Immature natural killer cell (primary cell): ENCODE measurements around the gene MYO9A. TPM values are rescaled to one million over a fixed set of nuclear protein-coding genes. Genes with fewer than 3 reads are reported as not detected.

Experiments
- DNase-seq, 3 donors: peaks; one replicate each; pipeline ENCODE4 v3.0.0; 2022; ENCODE audit warnings: mixed read lengths in 1 of 3
- H3K27ac Mint-ChIP-seq, 6 donors: one replicate each; pipeline ENCODE4 v1.8.0; 2020; ENCODE audit warnings: mixed read lengths in 6 of 6, mild to moderate bottlenecking in 5 of 6, inconsistent platforms in 4 of 6, moderate library complexity in 3 of 6
- H3K27me3 Mint-ChIP-seq, 3 donors: one replicate each; pipeline ENCODE4 v1.8.0; 2020 to 2021; ENCODE audit warnings: low read depth in 3 of 3, mild to moderate bottlenecking in 3 of 3, mixed read lengths in 3 of 3, moderate library complexity in 3 of 3, inconsistent platforms in 1 of 3
- H3K36me3 Mint-ChIP-seq, 3 donors: one replicate each; pipeline ENCODE4 v1.8.0; 2020; ENCODE audit warnings: mixed read lengths in 3 of 3, inconsistent platforms in 2 of 3, mild to moderate bottlenecking in 2 of 3
- H3K4me1 Mint-ChIP-seq, 2 donors: one replicate each; pipeline ENCODE4 v1.8.0; 2020; ENCODE audit warnings: inconsistent platforms in 2 of 2, mild to moderate bottlenecking in 2 of 2, mixed read lengths in 2 of 2, moderate library complexity in 1 of 2
- H3K4me3 Mint-ChIP-seq, 5 donors: one replicate each; pipeline ENCODE4 v1.8.0; 2020; ENCODE audit warnings: mild to moderate bottlenecking in 5 of 5, mixed read lengths in 5 of 5, inconsistent platforms in 3 of 5, moderate library complexity in 3 of 5
- H3K9me3 Mint-ChIP-seq, 6 donors: one replicate each; pipeline ENCODE4 v1.8.0; 2020; ENCODE audit warnings: mild to moderate bottlenecking in 6 of 6, mixed read lengths in 6 of 6, inconsistent platforms in 4 of 6, moderate library complexity in 3 of 6
- polyA plus RNA-seq, 3 donors: library from polyadenylated mRNA; unstranded; fragments of 300-500 nt; fragmentation: Illumina TruSeq; gene quantifications; one replicate each; pipeline ENCODE4 v1.2.3, GENCODE V29; 2021

The MYO9A gene
- 10 to 100 TPM in 1 of 3 donors, 1 to 10 TPM in 2; 6.3 to 15.6 (median 9.5) TPM for polyA plus RNA-seq

GRCh38 chr15:72118017-72118978, at the start of gene MYO9A, which contains the start of gene SENP8:
MYO9A (minus strand) TSS chr15:72118150; CDS start chr15:72046563, 71,587 bp downstream.
SENP8 (plus strand) TSS chr15:72118403; CDS start chr15:72139624, 21,221 bp downstream.
- DNase-seq: peak; percentile 97 to 98 (median 98)
- H3K36me3 Mint-ChIP-seq: no peaks in the 10 kb centered on the region
- peaks cover 25% of the 10 kb centered on the region in 2 donors for H3K4me1 Mint-ChIP-seq
- H3K4me3 Mint-ChIP-seq: peak within 1 kb of the TSS; percentile 95 to 98 (median 97)
- H3K27me3 Mint-ChIP-seq: peaks cover 3 to 11% (median 11%) of the 10 kb centered on the region in 3 donors
- peak within 1 kb of the TSS; percentile 95 to 99 (median 97) for H3K27ac Mint-ChIP-seq
- H3K9me3 Mint-ChIP-seq: no peaks in the 10 kb centered on the region

GRCh38 chr15:72167445-72167844, 49.5 kb upstream of the MYO9A start:
- H3K9me3 Mint-ChIP-seq: no peaks in the 10 kb centered on the region
- peaks cover 0 to 6% of the 10 kb centered on the region in 2 donors for H3K4me1 Mint-ChIP-seq
- H3K27ac Mint-ChIP-seq: no peak overlapping the region
- H3K4me3 Mint-ChIP-seq: no peak overlapping the region
- no peak for DNase-seq
- no peaks in the 10 kb centered on the region for H3K36me3 Mint-ChIP-seq
- peaks cover 2 to 7% (median 4%) of the 10 kb centered on the region in 3 donors for H3K27me3 Mint-ChIP-seq

- no peak overlapping the region for H3K4me3 Mint-ChIP-seq
- H3K27ac Mint-ChIP-seq: no peak overlapping the region
- H3K36me3 Mint-ChIP-seq: no peaks in the 10 kb centered on the region
- H3K4me1 Mint-ChIP-seq: peaks cover 0 to 6% of the 10 kb centered on the region in 2 donors
- H3K27me3 Mint-ChIP-seq: peaks cover 2 to 7% (median 4%) of the 10 kb centered on the region in 3 donors
- DNase-seq: no peak
- no peaks in the 10 kb centered on the region for H3K9me3 Mint-ChIP-seq
Measured at GRCh38 chr15:72166716-72167417, 48.9 kb upstream of the MYO9A start.

- Mint-ChIP-seq H3K36me3 (no peaks in the 10 kb centered on the region), H3K27me3 (peaks cover 0 to 8% (median 2%) of the 10 kb centered on the region in 3 donors)
- no peak for DNase-seq
Measured at GRCh38 chr15:72163719-72164118, 45.8 kb upstream of the MYO9A start.

GRCh38 chr15:72162569-72162968, 44.6 kb upstream of the MYO9A start:
- no peaks in the 10 kb centered on the region for H3K9me3 Mint-ChIP-seq
- H3K4me3 Mint-ChIP-seq: no peak overlapping the region
- no peak for DNase-seq
- H3K27me3 Mint-ChIP-seq: peaks cover 0 to 8% (median 2%) of the 10 kb centered on the region in 3 donors
- H3K27ac Mint-ChIP-seq: no peak overlapping the region
- no peaks in the 10 kb centered on the region for H3K4me1 Mint-ChIP-seq
- no peaks in the 10 kb centered on the region for H3K36me3 Mint-ChIP-seq

More at GRCh38 chr15:72163719-72164118, 45.8 kb upstream of the MYO9A start:
- no peak overlapping the region for H3K27ac Mint-ChIP-seq
- peaks cover 0 to 6% of the 10 kb centered on the region in 2 donors for H3K4me1 Mint-ChIP-seq
- no peak overlapping the region for H3K4me3 Mint-ChIP-seq
- H3K9me3 Mint-ChIP-seq: no peaks in the 10 kb centered on the region

GRCh38 chr15:72161361-72162132, 43.6 kb upstream of the MYO9A start:
- no peak for DNase-seq
- H3K4me1 Mint-ChIP-seq: no peaks in the 10 kb centered on the region
- H3K27me3 Mint-ChIP-seq: peaks cover 0 to 8% (median 2%) of the 10 kb centered on the region in 3 donors
- H3K4me3 Mint-ChIP-seq: no peak overlapping the region
- no peak overlapping the region for H3K27ac Mint-ChIP-seq
- no peaks in the 10 kb centered on the region for H3K9me3 Mint-ChIP-seq
- H3K36me3 Mint-ChIP-seq: no peaks in the 10 kb centered on the region

- no peak for DNase-seq
- Mint-ChIP-seq H3K27me3 (peaks cover 1 to 6% (median 4%) of the 10 kb centered on the region in 3 donors), H3K4me3 (no peak overlapping the region), H3K4me1 (peaks cover under 1 to 2% of the 10 kb centered on the region in 2 donors), H3K36me3 (no peaks in the 10 kb centered on the region), H3K9me3 (no peaks in the 10 kb centered on the region), H3K27ac (no peak overlapping the region)
Measured at GRCh38 chr15:72160696-72161245, 42.8 kb upstream of the MYO9A start.

- Mint-ChIP-seq H3K36me3 (no peaks in the 10 kb centered on the region), H3K4me3 (no peak overlapping the region), H3K27ac (no peak overlapping the region), H3K9me3 (no peaks in the 10 kb centered on the region), H3K27me3 (peaks cover 1 to 2% (median 1%) of the 10 kb centered on the region in 3 donors), H3K4me1 (peaks cover 4 to 8% of the 10 kb centered on the region in 2 donors)
- DNase-seq: no peak
Measured at GRCh38 chr15:72156928-72157327, 39.0 kb upstream of the MYO9A start.

- Mint-ChIP-seq H3K4me3 (peak overlapping the region; percentile 82 to 86 (median 84)), H3K27ac (peak overlapping the region in 2 of 6 donors; percentile 11 to 51), H3K27me3 (peaks cover 1 to 3% (median 2%) of the 10 kb centered on the region in 3 donors)
Measured at GRCh38 chr15:72155635-72156616, 38.0 kb upstream of the MYO9A start.

GRCh38 chr15:72155003-72155621, 37.2 kb upstream of the MYO9A start:
- no peak for DNase-seq
- Mint-ChIP-seq H3K36me3 (no peaks in the 10 kb centered on the region), H3K27ac (peak overlapping the region in 1 of 6 donors; percentile 11), H3K9me3 (no peaks in the 10 kb centered on the region), H3K4me1 (peaks cover 4 to 8% of the 10 kb centered on the region in 2 donors), H3K27me3 (peaks cover 1 to 3% (median 2%) of the 10 kb centered on the region in 3 donors), H3K4me3 (peak overlapping the region; percentile 82 to 86 (median 84))

More at GRCh38 chr15:72155635-72156616, 38.0 kb upstream of the MYO9A start:
- peak; percentile 59 to 70 (median 64) for DNase-seq
- H3K4me1 Mint-ChIP-seq: peaks cover 4 to 8% of the 10 kb centered on the region in 2 donors
- H3K9me3 Mint-ChIP-seq: no peaks in the 10 kb centered on the region
- no peaks in the 10 kb centered on the region for H3K36me3 Mint-ChIP-seq

GRCh38 chr15:72154316-72154715, 36.4 kb upstream of the MYO9A start:
- no peak for DNase-seq
- Mint-ChIP-seq H3K27me3 (peaks cover 1 to 3% (median 2%) of the 10 kb centered on the region in 3 donors), H3K9me3 (no peaks in the 10 kb centered on the region), H3K36me3 (no peaks in the 10 kb centered on the region), H3K27ac (no peak overlapping the region), H3K4me3 (no peak overlapping the region), H3K4me1 (peaks cover 4 to 8% of the 10 kb centered on the region in 2 donors)
